HCT116 (cell line): Measurements from ENCODE around the gene SLC44A1. TPM values are rescaled to one million over a fixed set of nuclear protein-coding genes. Genes with fewer than 3 reads are reported as not detected.

Experiments used
- ATAC-seq: fragments of 200-7000 bp; cut with Tn5 transposase; 2 replicates; pipeline ENCODE4 v1.9.1; 2020; ENCODE audit warnings: mild to moderate bottlenecking, moderate library complexity
- BruUV-seq: library from RNA; stranded (reverse); fragments of 400-500 nt; replicated peaks from 2 replicates; lab custom pipeline; 2021; lab: Mats Ljungman, UMichigan
- CTCF ChIA-PET: fragments of 300-600 bp; sonication (Branson Sonifier 250); formaldehyde crosslinking; loops from one replicate; lab custom pipeline; 2021; ENCODE audit warnings: antibody characterized with exemption; lab: Charles Lee
- POLR2A ChIA-PET: fragments of 300-600, 350-600 bp; sonication (Branson Sonifier 250); formaldehyde crosslinking; loops from one replicate; lab custom pipeline; 2021; ENCODE audit warnings: antibody characterized with exemption; lab: Charles Lee
- RAD21 ChIA-PET, 2 experiments: fragments of 300-600 bp; sonication (Branson Sonifier 250); formaldehyde crosslinking; loops; one replicate each; lab custom pipeline; 2023; ENCODE audit warnings: low total read pairs in 2 of 2; ENCODE audit not compliant: uncharacterized antibody in 2 of 2, unreplicated experiment in 2 of 2, low non-redundant PET in 1 of 2; lab: Charles Lee
- DNase-seq: peaks from one replicate; pipeline ENCODE4 v3.0.0-alpha.2; 2010; ENCODE audit warnings: low read depth, low spot score
- H2AFZ ChIP-seq: fragments of 200-600 bp; shearing (Covaris generic), sonication (generic); 2 replicates; pipeline ENCODE4 v1.6.1; 2017; ENCODE audit warnings: low read depth, mixed run types, mixed read lengths, antibody characterized with exemption, low read length; ENCODE audit not compliant: poor library complexity, severe bottlenecking
- H3K27ac ChIP-seq: 2 replicates; pipeline ENCODE4 v1.5.1; 2012; ENCODE audit warnings: low read depth, low read length
- H3K27me3 ChIP-seq: fragments of 200-600 bp; sonication (generic); 2 replicates; pipeline ENCODE4 v1.6.1; 2016; ENCODE audit warnings: mixed run types, low read length, mixed read lengths; ENCODE audit not compliant: insufficient read depth
- H3K36me3 ChIP-seq, 2 experiments: fragments of 200-500 bp in 1 of 2; fragments of 200-600 bp in 1 of 2; sonication (Bioruptor generic) in 1 of 2; sonication (generic) in 1 of 2; 2 replicates each; pipeline versions ENCODE4 v1.5.1 to v1.6.1; 2014 to 2016; ENCODE audit warnings: low read length in 2 of 2, inconsistent platforms in 1 of 2, mixed read lengths in 1 of 2, mixed run types in 1 of 2; ENCODE audit not compliant: insufficient read depth in 2 of 2, control insufficient read depth in 1 of 2
- H3K4me1 ChIP-seq, 2 experiments: fragments of 200-600 bp in 1 of 2; sonication (generic) in 1 of 2; 2 replicates each; pipeline versions ENCODE4 v1.5.1 to v1.6.1; 2012 to 2017; ENCODE audit warnings: low read length in 2 of 2, inconsistent platforms in 1 of 2, mild to moderate bottlenecking in 1 of 2, mixed read lengths in 1 of 2, mixed run types in 1 of 2, moderate library complexity in 1 of 2; ENCODE audit not compliant: insufficient read depth in 2 of 2, control insufficient read depth in 1 of 2
- H3K4me2 ChIP-seq: fragments of 200-600 bp; sonication (generic); 2 replicates; pipeline ENCODE4 v1.6.1; 2017; ENCODE audit warnings: mixed run types, low read length, mixed read lengths
- H3K4me3 ChIP-seq, 2 experiments: fragments of 200-600 bp in 1 of 2; sonication (generic) in 1 of 2; replicated peaks in 1 of 2; 2 replicates each; pipeline ENCODE4 v1.5.1; 2011 to 2016; ENCODE audit warnings: low read length in 2 of 2, control low read depth in 1 of 2, low read depth in 1 of 2, mild to moderate bottlenecking in 1 of 2, mixed read lengths in 1 of 2, mixed run types in 1 of 2
- H3K79me2 ChIP-seq: fragments of 200-600 bp; sonication (generic); 2 replicates; pipeline ENCODE4 v1.6.1; 2017; ENCODE audit warnings: mild to moderate bottlenecking, mixed run types, low read length, moderate library complexity, mixed read lengths; ENCODE audit not compliant: insufficient read depth
- H3K9ac ChIP-seq: fragments of 200-600 bp; sonication (generic); 2 replicates; pipeline ENCODE4 v1.6.1; 2016; ENCODE audit warnings: low read length, mixed read lengths
- H3K9me2 ChIP-seq: fragments of 200-600 bp; sonication (generic), shearing (Covaris generic); 2 replicates; pipeline ENCODE4 v1.6.1; 2017; ENCODE audit warnings: mixed run types, mild to moderate bottlenecking, moderate library complexity; ENCODE audit not compliant: insufficient read depth
- H3K9me3 ChIP-seq, 2 experiments: fragments of 200-500 bp in 1 of 2; fragments of 200-600 bp in 1 of 2; sonication (Bioruptor generic) in 1 of 2; sonication (generic) in 1 of 2; 2 replicates each; pipeline ENCODE4 v1.6.1; 2014 to 2017; ENCODE audit warnings: low read length in 2 of 2, mixed read lengths in 2 of 2, inconsistent platforms in 1 of 2, low read depth in 1 of 2, mild to moderate bottlenecking in 1 of 2, mixed run types in 1 of 2, moderate library complexity in 1 of 2; ENCODE audit not compliant: control insufficient read depth in 1 of 2, insufficient read depth in 1 of 2
- H4K20me1 ChIP-seq: fragments of 200-600 bp; sonication (generic), shearing (Covaris generic); 2 replicates; pipeline ENCODE4 v1.6.1; 2017; ENCODE audit warnings: mixed run types, mild to moderate bottlenecking, moderate library complexity; ENCODE audit not compliant: insufficient read depth
- CBX3 ChIP-seq: IDR thresholded peaks from 2 replicates; pipeline ENCODE4 v1.6.1; 2012; ENCODE audit warnings: low read depth
- EZH2 ChIP-seq: fragments of 200-600 bp; sonication (generic); IDR thresholded peaks from 2 replicates; pipeline ENCODE4 v1.6.1; 2017; ENCODE audit warnings: antibody characterized with exemption, mixed run types
- EZH2phosphoT487 ChIP-seq: fragments of 200-600 bp; IDR thresholded peaks from 2 replicates; pipeline ENCODE4 v1.6.1; 2018; ENCODE audit warnings: antibody characterized with exemption, borderline replicate concordance
- FOSL1 ChIP-seq: IDR thresholded peaks from 2 replicates; pipeline ENCODE4 v1.6.1; 2012; ENCODE audit warnings: low read depth
- SIN3A ChIP-seq: IDR thresholded peaks from 2 replicates; pipeline ENCODE4 v1.6.1; 2012; ENCODE audit warnings: low read depth
- SRF ChIP-seq: IDR thresholded peaks from 2 replicates; pipeline ENCODE4 v1.6.1; 2012; ENCODE audit warnings: low read depth
- TCF7L2 ChIP-seq: IDR thresholded peaks from 2 replicates; pipeline ENCODE4 v1.7.0; 2011; ENCODE audit warnings: borderline replicate concordance, inconsistent platforms; ENCODE audit not compliant: insufficient read depth, insufficient read length; ENCODE audit errors: extremely low read depth
- ZFX ChIP-seq: fragments of 450-650 bp; IDR thresholded peaks from 2 replicates; pipeline ENCODE4 v1.6.1; 2017
- ZNF274 ChIP-seq: fragments of 200-500 bp; sonication (Bioruptor generic); IDR thresholded peaks from 2 replicates; pipeline ENCODE4 v1.6.1; 2014; ENCODE audit warnings: mild to moderate bottlenecking, low read depth, low read length, inconsistent platforms
- intact Hi-C: fragments of 100-400 bp; cut with micrococcal nuclease; formaldehyde crosslinking; loops from 2 replicates; pipeline ENCODE4 v1.10.0; 2022
- total RNA-seq: library from RNA; stranded (reverse); gene quantifications from one replicate; pipeline ENCODE4 v1.2.1, GENCODE V29; 2021; ENCODE audit not compliant: unreplicated experiment
- TF ChIP-seq, protein P1 (sequence below), 3 experiments: fragments of 200-600 bp in 1 of 3; sonication (generic) in 1 of 3; IDR thresholded peaks in 2 of 3; conservative IDR thresholded peaks in 1 of 3; 2 replicates each; pipeline ENCODE4 v1.5.1; 2012 to 2017; ENCODE audit warnings: low read depth in 2 of 3, low read length in 2 of 3, antibody characterized with exemption in 1 of 3, borderline replicate concordance in 1 of 3, control low read depth in 1 of 3, mild to moderate bottlenecking in 1 of 3, mixed read lengths in 1 of 3, mixed run types in 1 of 3, moderate library complexity in 1 of 3; ENCODE audit not compliant: insufficient read depth in 1 of 3
- TF ChIP-seq, protein P2 (sequence below): IDR thresholded peaks from 2 replicates; pipeline ENCODE4 v1.6.1; 2011; ENCODE audit warnings: mild to moderate bottlenecking, low read length, moderate library complexity; ENCODE audit not compliant: insufficient replicate concordance; ENCODE audit errors: extremely low read depth
- TF ChIP-seq, protein P3 (sequence below): IDR thresholded peaks from 2 replicates; pipeline ENCODE4 v1.6.1; 2012; ENCODE audit warnings: low read depth
- TF ChIP-seq, protein P4 (sequence below): IDR thresholded peaks from 2 replicates; pipeline ENCODE4 v1.6.1; 2012
- TF ChIP-seq, protein P5 (sequence below): IDR thresholded peaks from 2 replicates; pipeline ENCODE4 v1.6.1; 2012

SLC44A1 gene
- total RNA-seq, 1 experiment from 2014 or later = 44.1 TPM

DNA sequence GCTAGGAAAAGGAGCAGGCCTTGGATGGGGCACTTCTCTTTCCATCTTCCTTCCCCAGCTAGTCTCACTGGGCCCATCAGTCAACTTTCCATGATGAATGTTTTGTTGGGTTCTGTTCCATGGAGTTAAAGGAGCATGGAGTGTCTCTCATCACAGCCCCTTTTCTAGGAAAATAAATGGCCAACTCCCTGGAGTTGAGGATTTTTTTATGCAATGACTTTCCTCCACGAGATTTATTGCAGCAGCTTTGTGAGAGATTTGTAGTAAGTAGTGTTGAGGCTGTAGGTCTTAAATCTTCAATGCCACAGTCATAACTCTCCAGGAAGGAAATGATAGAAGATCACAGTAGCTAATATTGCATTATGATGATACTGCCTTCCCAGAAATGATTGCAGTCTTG is 45.6 kb upstream of the SLC44A1 start:
- no peak overlapping the region for H2AFZ ChIP-seq
- DNase-seq = no peak
- H3K27me3 ChIP-seq = no peaks in the 10 kb centered on the region
- H3K9me3 ChIP-seq = no peaks in the 10 kb centered on the region
- H3K4me1 ChIP-seq = no peaks in the 10 kb centered on the region
- H3K9me2 ChIP-seq = no peaks in the 10 kb centered on the region
- ChIA-PET CTCF (no interaction called here), POLR2A (no interaction called here), RAD21 (no interaction called here)
- no peaks in the 10 kb centered on the region for H3K79me2 ChIP-seq
- no peaks in the 10 kb centered on the region for H3K36me3 ChIP-seq
- no peak overlapping the region for H3K27ac ChIP-seq
- H3K4me2 ChIP-seq = no peak overlapping the region
- intact Hi-C loops = no loop called here
- no TSS peak for BruUV-seq
- H3K4me3 ChIP-seq = no peak overlapping the region
- H4K20me1 ChIP-seq = no peaks in the 10 kb centered on the region
- no peak for ATAC-seq
- H3K9ac ChIP-seq = no peak overlapping the region
- TF ChIP-seq, protein P1, sequence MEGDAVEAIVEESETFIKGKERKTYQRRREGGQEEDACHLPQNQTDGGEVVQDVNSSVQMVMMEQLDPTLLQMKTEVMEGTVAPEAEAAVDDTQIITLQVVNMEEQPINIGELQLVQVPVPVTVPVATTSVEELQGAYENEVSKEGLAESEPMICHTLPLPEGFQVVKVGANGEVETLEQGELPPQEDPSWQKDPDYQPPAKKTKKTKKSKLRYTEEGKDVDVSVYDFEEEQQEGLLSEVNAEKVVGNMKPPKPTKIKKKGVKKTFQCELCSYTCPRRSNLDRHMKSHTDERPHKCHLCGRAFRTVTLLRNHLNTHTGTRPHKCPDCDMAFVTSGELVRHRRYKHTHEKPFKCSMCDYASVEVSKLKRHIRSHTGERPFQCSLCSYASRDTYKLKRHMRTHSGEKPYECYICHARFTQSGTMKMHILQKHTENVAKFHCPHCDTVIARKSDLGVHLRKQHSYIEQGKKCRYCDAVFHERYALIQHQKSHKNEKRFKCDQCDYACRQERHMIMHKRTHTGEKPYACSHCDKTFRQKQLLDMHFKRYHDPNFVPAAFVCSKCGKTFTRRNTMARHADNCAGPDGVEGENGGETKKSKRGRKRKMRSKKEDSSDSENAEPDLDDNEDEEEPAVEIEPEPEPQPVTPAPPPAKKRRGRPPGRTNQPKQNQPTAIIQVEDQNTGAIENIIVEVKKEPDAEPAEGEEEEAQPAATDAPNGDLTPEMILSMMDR (IDR thresholded peaks at IDR 0.05 in 2 of 3, conservative IDR thresholded peaks at IDR 0.05 in 1 of 3; ENCODE audit: borderline replicate concordance in 1 of 3, insufficient read depth in 1 of 3, low read depth in 2 of 3, low read length in 2 of 3) = no peak
- no peak for TF ChIP-seq EZH2phosphoT487
- TF ChIP-seq SRF = no peak
- TF ChIP-seq, protein P2, sequence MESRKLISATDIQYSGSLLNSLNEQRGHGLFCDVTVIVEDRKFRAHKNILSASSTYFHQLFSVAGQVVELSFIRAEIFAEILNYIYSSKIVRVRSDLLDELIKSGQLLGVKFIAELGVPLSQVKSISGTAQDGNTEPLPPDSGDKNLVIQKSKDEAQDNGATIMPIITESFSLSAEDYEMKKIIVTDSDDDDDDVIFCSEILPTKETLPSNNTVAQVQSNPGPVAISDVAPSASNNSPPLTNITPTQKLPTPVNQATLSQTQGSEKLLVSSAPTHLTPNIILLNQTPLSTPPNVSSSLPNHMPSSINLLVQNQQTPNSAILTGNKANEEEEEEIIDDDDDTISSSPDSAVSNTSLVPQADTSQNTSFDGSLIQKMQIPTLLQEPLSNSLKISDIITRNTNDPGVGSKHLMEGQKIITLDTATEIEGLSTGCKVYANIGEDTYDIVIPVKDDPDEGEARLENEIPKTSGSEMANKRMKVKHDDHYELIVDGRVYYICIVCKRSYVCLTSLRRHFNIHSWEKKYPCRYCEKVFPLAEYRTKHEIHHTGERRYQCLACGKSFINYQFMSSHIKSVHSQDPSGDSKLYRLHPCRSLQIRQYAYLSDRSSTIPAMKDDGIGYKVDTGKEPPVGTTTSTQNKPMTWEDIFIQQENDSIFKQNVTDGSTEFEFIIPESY = no peak
- TF ChIP-seq SIN3A = no peak
- TF ChIP-seq, protein P3, sequence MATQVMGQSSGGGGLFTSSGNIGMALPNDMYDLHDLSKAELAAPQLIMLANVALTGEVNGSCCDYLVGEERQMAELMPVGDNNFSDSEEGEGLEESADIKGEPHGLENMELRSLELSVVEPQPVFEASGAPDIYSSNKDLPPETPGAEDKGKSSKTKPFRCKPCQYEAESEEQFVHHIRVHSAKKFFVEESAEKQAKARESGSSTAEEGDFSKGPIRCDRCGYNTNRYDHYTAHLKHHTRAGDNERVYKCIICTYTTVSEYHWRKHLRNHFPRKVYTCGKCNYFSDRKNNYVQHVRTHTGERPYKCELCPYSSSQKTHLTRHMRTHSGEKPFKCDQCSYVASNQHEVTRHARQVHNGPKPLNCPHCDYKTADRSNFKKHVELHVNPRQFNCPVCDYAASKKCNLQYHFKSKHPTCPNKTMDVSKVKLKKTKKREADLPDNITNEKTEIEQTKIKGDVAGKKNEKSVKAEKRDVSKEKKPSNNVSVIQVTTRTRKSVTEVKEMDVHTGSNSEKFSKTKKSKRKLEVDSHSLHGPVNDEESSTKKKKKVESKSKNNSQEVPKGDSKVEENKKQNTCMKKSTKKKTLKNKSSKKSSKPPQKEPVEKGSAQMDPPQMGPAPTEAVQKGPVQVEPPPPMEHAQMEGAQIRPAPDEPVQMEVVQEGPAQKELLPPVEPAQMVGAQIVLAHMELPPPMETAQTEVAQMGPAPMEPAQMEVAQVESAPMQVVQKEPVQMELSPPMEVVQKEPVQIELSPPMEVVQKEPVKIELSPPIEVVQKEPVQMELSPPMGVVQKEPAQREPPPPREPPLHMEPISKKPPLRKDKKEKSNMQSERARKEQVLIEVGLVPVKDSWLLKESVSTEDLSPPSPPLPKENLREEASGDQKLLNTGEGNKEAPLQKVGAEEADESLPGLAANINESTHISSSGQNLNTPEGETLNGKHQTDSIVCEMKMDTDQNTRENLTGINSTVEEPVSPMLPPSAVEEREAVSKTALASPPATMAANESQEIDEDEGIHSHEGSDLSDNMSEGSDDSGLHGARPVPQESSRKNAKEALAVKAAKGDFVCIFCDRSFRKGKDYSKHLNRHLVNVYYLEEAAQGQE = no peak
- TF ChIP-seq ZFX = no peak
- TF ChIP-seq FOSL1 = no peak
- TF ChIP-seq CBX3 = no peak
- no peak for TF ChIP-seq ZNF274
- no peak for TF ChIP-seq EZH2
- TF ChIP-seq, protein P4, sequence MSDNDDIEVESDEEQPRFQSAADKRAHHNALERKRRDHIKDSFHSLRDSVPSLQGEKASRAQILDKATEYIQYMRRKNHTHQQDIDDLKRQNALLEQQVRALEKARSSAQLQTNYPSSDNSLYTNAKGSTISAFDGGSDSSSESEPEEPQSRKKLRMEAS = no peak
- TF ChIP-seq, protein P5, sequence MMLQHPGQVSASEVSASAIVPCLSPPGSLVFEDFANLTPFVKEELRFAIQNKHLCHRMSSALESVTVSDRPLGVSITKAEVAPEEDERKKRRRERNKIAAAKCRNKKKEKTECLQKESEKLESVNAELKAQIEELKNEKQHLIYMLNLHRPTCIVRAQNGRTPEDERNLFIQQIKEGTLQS = no peak
- no peak for TF ChIP-seq TCF7L2
